A204.1 (cell line): ENCODE data around the gene CERT1.
A peak's percentile ranks its signal among the peaks of the same experiment; 100 is the strongest.

ENCODE experiments used
- FAIRE-seq: peaks from 2 replicates; lab custom pipeline; 2012; peaks lifted over from hg19 to GRCh38; lab: Jason Lieb, UNC

CERT1 gene

GRCh38 chr5:75389430-75389829 is 122.0 kb downstream of the CERT1 start:
- FAIRE-seq, result no peak

- FAIRE-seq, result no peak
Measured at GRCh38 chr5:75387806-75388205, 123.6 kb downstream of the CERT1 start.

GRCh38 chr5:75384218-75384617 is 127.2 kb downstream of the CERT1 start:
- FAIRE-seq, result no peak

GRCh38 chr5:75381456-75381855 is 130.0 kb downstream of the CERT1 start:
- no peak for FAIRE-seq

- FAIRE-seq, result no peak
Measured at GRCh38 chr5:75380099-75380498, 131.3 kb downstream of the CERT1 start.

- peak; percentile 84 for FAIRE-seq
Measured at GRCh38 chr5:75375414-75375813, 136.0 kb downstream of the CERT1 start.

GRCh38 chr5:75374394-75374814 is 137.0 kb downstream of the CERT1 start:
- no peak for FAIRE-seq

- FAIRE-seq, result no peak
Measured at GRCh38 chr5:75373862-75374261, 137.6 kb downstream of the CERT1 start.

- no peak for FAIRE-seq
Measured at GRCh38 chr5:75368391-75368790, 143.0 kb downstream of the CERT1 start.

GRCh38 chr5:75367401-75367800 is 144.0 kb downstream of the CERT1 start:
- no peak for FAIRE-seq

- FAIRE-seq, result no peak
Measured at GRCh38 chr5:75366787-75367186, 144.6 kb downstream of the CERT1 start.

GRCh38 chr5:75365740-75366139 is 145.7 kb downstream of the CERT1 start:
- no peak for FAIRE-seq

GRCh38 chr5:75364571-75365280 is 146.7 kb downstream of the CERT1 start:
- FAIRE-seq, result no peak

GRCh38 chr5:75363726-75364495 is 147.5 kb downstream of the CERT1 start:
- no peak for FAIRE-seq

- FAIRE-seq, result no peak
Measured at GRCh38 chr5:75363111-75363510, 148.3 kb downstream of the CERT1 start.

- no peak for FAIRE-seq
Measured at GRCh38 chr5:75362474-75362975, 148.9 kb downstream of the CERT1 start.

- FAIRE-seq, result no peak
Measured at GRCh38 chr5:75361310-75361709, 150.1 kb downstream of the CERT1 start.

GRCh38 chr5:75358117-75358516 is 153.3 kb downstream of the CERT1 start:
- no peak for FAIRE-seq

GRCh38 chr5:75356719-75357118 is 154.7 kb downstream of the CERT1 start:
- FAIRE-seq, result no peak

- FAIRE-seq, result no peak
Measured at GRCh38 chr5:75355236-75355635, 156.2 kb downstream of the CERT1 start.

- FAIRE-seq, result no peak
Measured at GRCh38 chr5:75351139-75351926, 160.1 kb downstream of the CERT1 start.

GRCh38 chr5:75349663-75350062 is 161.8 kb downstream of the CERT1 start:
- no peak for FAIRE-seq

GRCh38 chr5:75348241-75348640 is 163.2 kb downstream of the CERT1 start:
- FAIRE-seq, result no peak
